Measurements from ENCODE around the gene PTOV1.

Gene PTOV1

GRCh38 chr19:49861107-49861506 is 10.1 kb downstream of the PTOV1 start:
- no peak for DNase-seq

DNA sequence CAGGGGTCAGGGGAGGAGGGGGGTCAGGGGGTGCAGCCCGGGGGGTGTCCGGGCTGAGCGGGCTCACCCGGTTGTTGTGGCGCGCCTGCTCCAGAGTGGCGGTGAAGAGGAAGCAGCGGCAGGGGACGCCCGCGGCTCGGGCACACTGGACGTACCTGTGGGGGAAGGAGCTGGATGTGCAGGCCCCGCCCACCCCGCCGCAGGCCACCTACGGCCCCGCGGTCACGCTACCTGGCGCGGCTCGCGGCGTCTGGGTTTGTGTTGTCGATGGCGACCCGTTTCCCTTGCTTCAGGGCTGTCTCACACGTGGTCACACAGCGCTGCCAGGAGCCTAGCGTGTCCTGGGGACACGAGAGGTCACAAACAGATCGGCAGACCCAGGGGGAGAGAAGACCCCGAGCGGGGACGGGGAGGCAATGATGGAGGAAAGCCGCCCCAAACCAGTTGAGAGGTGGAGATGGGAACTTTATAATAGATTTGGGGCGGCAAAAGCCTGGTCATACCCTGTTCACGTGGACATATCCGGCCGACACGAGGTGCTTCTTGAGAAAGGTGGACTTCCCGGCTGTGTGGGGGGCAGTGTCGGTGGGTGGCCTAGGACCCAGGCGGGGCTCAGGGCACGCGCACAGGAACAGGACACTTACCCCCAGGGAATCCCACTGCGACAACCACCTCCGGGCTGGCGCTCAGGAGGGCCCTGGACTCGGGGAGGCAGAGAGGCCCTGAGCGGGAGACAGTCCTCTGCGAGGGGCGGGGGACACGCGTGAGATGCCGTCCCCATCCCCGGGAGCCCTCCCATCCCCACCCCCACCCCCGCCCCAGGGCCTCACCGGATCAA is 10.8 kb downstream of the PTOV1 start:
- no peak for DNase-seq

DNA sequence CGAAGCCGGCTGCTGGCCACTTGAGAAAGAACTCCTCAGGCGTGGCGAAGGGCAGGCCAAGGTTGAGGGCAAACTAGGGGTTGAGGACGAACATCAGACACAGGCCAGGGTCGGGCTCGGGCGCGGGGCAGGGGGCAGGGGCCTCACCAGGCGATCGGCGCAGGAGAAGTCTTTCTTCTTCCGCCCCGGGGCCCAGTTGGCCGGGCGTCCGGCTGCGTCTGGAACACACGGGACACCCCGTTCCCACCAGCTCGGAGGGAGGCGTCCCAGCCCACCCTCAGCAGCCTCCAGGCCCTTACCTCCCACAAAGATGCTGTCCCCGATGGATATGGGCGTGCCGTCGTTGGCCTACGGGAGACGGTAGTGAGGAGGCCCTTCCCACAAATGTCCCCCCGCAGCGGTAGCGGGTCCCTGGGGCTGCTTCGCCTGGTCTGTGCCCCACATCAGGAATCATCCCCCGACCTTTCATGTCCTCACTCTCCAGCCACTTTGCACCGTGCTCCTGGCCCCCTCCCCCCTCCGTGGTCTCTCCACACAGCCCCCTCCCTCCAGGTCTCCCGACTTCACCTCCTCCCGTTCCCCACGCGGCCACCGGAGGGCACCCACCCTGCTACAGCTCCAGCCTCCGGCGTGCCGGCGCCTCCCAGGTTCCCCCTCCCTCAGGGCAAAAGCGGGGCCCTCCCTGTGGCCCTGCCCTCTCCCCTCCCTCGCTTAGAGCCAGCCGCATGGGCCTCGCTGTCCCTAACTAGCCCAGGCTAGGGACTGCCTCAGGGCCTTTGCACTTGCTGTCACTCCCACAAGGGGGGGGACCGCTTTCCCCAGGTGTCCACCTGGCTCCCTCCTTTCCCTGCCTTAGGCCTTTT is 11.7 kb downstream of the PTOV1 start:
- no peak for DNase-seq

DNA sequence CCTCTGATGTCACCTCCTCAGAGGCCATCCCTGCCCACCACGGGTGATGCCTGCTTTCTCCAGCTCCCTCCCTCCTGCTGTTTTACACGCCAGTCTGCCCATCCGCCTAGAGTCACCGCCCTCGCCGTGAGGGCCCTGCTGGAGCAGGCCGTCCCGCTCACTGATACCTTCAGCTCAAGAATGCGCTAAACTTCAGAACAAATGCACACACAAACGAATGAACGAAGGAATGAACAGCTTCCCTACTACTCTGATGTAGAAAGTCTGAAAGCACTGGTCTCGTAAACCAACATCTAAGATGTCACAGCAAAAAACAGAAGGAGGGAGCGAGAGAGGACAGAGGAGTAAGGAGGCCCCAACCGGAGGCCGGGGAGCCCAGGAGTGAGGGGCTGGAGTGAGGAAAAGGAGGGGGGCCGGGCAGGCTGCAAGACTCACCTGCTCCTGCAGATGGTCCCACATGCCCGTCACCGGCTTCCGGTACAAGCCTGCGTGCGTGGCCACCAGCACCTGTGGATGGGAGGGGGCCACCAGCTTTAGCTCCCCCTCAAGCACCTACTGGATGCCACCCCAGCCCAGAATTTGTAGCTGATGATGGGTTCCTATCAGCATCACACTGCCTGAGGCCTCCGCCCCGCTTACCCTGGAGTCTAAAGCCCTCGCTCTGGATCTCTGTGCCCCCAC is 12.4 kb downstream of the PTOV1 start:
- no peak for DNase-seq

DNA sequence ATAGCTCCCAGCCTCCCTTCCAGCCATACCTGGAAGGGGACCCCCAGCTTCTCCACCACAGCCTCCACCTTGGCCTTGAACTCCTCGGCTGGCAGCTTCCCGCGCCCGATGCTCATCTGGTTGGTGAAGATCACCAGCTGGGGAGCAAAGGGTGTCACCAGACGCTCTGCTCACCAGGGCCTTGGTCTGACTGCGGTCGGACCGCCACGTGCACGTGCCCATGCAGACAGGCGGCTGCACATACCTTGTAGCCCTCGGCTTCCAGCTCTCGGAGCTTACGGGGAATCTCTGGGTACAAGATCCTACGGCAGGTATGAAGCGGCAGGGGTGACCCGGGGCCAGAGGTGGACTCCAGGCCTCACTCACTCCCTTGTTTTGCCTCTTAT is 13.0 kb downstream of the PTOV1 start:
- DNase-seq = no peak

GRCh38 chr19:49864890-49865289 is 13.9 kb downstream of the PTOV1 start:
- DNase-seq = no peak

DNA sequence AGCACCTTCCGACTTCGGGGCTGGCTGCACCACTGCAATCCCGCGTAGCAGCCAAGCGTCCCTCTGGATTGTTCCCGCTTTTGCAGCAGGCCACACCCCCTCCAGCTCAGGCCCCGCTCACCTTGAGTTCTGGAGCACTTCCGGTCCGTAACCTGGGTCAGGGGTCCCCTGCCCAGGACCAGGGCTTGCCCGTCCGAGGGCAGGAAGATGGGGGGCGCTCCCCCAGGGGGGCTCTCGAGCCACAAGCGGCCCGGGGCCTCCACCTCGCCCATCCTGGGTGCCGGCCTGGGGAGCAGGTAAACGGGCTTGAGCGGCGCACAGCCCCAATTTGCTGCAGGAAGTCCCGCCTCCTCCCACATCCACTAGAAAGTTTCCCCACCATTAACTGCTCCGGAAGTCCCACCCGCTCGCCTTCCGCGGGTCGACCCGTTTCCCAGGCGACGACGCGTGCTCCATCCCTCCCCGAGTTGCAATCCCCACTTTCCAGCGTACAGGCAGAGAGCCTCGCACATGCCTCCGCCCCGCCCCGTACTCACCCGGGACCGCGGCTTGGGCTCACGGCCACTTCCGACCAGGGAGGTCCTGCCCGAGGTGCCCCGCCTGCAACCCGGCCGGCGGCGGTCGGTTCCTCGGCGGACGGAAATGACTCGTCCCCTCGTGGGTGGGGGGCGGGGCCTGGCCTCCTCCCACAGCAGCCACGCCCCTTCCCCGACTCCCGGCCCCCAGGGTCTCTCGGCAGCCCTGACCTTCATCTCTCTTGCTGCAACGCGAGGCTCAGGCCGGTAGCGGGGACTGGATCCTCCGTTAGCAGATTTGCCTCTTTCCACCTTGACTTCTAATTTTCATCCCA is 16.2 kb downstream of the PTOV1 start, which contains the start of gene PNKP:
TSS of gene PNKP (minus strand) at position 644 of the 850 bp plus-strand sequence. CDS start at position 272, 372 bp downstream.
- peak; percentile 78 for DNase-seq

- no peak for DNase-seq
Measured at GRCh38 chr19:49869009-49869483, 18.1 kb downstream of the PTOV1 start.

DNA sequence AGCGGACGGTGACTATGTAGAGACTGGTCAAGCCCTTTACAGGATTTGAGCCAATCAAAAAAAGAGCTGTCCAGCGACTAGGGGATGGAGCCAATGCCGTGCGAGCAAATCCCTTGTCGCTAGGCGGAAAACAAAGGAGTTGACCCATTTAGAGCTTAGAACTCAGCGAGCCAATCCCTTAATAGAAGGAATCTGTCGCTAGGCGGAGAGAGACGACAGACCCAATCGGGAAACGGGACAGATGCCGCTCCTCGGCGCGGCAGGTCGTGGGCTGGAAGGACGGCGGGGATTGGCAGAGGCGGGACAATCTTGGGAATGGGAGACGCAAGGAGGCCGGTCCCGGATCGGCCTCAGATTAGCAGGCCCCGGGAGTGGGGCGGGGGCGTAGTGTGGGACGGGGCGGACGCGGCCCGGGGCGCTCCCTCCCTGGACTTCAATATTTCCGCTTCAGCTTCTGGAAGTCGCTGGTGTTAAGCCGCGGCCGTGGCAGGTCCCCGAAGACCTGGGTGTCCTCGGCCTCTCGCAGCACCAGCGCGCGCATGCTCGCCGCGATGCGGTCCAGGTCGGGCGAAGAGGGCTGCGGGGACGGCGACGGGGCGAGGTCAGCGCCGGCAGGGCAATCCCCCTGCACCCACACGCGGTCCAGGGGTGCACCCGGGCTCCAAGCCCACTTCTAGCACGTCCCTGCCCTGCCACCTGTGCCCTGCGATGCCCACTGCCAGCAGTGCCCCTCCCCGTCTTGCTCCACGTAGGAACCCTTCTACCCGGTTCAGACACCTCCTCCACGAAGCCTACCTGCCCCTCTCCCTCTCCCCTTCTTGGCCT is 18.7 kb downstream of the PTOV1 start:
- DNase-seq = peak; percentile 100

DNA sequence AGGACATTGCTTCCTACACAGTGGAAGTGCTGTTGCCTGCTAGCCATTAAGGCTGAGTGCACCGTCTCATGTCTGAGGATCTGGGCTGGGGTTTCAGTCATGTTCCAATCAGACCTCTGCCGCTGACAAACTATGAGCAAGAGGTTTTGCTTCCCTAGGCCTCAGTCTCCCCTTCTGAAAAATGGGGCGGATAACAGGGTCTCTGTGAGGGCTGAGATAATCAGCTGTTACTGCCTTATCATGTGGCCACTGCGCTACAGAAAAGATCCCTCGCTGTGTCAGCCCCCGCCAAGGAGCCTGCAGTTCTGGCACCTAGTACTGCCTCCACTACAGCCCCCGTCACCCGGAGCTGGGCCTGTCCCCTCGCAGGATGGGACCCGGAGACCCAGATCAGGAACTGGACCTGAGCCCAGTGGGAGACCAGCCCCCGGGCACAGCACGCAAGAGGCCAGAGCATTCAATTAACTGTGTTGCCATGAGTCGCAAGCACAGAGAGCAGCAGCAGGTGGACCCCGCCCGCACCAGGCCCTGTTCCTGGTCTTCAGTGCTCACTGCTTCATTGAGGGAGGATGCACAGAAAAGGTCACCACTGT is 19.4 kb downstream of the PTOV1 start:
- no peak for DNase-seq

- no peak for DNase-seq
Measured at GRCh38 chr19:49871349-49871985, 20.5 kb downstream of the PTOV1 start.

DNA sequence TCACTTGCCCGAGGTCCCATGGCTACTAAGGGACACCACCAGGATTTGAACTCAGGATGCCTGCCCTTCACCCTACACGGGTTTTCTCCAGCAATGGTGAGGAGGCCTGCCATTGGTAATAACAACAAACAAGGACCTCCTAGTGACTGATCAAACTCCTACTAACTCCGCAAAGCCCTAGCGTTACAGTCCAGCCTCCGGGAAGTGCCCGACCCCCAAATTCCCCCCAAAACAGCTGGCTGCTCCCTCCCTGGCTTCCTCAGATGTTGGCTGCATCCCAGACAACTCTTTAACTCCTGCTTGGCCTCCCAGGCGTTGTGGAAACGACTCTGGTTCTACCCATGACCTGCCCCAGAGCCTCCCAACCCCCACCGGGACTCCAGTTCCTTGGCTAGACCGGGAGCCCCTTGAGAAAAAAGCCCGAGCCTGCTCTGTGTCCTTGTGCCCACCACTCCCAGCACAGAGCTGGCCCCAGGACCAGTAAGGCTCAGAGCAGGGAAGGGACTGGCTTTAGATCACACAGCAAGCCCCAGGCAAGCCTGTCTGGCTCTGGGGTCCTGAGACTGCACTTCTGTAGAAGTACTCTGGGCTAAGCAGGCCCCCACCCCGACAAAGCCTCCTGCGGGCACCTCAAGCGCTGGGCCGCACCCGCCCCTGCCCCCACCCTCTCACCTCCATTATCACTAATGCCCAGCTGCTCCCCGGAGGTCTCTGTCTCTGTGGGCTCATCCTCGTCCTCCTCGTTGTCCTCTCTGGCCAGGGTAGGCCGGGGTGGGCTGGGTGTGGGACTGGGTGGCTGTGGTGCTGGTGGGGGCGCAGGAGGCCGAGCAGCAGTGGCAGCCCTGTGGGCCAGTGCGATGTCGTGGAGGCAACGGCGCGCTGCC is 21.5 kb downstream of the PTOV1 start:
- no peak for DNase-seq

- DNase-seq = no peak
Measured at GRCh38 chr19:49873129-49873521, 22.2 kb downstream of the PTOV1 start.

DNA sequence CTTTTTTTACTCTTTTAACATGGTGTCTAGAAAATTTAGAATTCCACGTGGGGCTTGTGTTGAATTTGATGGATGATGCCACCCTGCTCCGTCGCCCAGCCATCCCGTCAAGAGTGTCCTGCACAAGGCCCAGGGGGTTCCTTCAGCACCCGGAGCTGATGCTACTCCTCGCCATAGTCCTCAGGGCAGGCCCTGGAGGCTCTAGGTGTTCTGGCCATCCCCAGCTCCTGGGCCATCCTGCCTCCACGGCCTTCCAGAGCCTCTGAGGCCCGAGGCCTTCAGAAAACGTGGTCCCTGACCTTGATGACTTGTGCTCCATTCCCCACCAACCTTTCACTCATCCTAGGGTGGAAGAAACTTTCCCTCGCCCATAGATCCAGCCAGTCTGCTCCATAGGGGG is 22.9 kb downstream of the PTOV1 start:
- DNase-seq = no peak

DNA sequence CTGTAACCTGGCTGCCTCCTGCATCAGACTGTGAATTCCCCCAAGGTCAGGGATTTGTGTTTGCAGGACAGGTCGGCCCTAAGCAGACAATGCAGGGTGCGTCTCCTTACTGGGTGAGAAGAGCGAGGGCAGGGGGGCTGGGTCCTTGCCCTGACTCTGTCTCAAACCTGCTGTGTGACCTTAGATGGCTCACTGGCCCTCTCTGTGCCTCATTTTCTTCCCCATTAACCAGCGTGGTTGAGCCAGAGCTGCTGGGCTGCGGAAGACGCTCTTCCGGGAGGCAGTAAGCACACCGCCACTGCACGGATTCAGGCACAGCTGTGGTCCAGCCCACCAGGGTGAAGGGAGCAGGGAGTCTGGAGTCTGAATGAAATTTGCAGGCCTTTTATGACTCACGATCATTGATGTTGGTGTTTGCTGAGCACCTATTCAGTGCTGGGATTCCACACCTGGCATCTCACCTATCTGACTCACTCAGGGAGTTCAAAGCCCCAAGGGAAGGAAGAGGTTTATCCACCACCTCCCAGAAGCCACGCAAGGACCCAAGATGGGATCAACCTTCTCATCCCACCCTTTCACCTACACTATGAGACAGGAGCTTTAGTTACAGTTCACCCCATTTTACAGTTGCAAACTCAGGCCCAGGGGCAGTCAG is 23.7 kb downstream of the PTOV1 start:
- no peak for DNase-seq

DNA sequence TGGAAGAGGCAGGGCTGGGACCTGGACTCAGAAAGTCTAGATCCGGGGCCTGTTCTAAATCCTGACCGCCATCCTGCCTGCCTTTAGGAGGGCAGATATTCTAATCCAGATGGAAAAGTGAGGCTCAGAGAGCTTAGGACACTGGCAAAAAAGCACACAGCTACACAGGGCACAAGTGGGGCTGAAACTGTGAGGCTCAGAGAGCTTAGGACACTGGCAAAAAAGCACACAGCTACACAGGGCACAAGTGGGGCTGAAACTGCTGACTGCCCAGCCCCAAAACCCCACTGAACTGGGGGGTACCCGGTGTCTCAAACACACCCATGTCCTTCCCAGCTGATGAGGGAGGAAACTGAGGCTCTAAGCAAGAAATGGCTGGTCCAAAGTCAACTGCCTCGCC is 24.2 kb downstream of the PTOV1 start:
- DNase-seq = no peak

GRCh38 chr19:49875857-49876421 is 25.0 kb downstream of the PTOV1 start:
- no peak for DNase-seq

DNA sequence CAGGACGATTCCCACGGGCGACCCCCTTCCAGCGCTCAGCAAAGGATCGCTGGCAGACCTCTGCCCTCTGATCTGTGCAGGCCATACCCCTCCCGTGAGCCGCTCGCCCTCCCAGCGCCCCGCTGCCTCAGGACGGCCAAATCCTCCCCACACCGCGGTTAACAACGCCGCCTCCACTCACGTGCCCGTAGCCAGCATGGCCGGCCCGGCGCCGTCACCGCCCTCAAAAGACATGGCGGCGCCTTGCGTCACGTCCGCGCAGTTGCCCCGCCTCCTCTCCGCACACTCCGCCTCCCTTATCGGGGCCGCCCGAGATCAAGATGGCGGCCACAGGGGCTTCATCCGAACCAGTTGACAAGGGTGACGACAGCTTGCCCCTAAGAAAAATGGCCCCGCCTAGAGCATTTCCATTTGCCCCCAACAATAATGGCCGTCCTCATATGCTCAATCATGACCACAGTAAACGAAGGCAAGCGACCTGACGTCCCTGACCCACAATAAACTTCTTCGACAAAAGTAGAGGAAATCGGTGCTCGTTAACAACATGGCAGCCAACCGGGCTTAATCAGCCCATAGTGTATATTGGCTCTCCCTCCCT is 25.6 kb downstream of the PTOV1 start:
- peak; percentile 96 for DNase-seq
